ENCODE results near the gene CTF1.
"Not testable (repeated sequence)": the region's sequence is repeated elsewhere in the genome, so short reads cannot be mapped to it uniquely, and the experiment has no call there.

CTF1 gene

DNA sequence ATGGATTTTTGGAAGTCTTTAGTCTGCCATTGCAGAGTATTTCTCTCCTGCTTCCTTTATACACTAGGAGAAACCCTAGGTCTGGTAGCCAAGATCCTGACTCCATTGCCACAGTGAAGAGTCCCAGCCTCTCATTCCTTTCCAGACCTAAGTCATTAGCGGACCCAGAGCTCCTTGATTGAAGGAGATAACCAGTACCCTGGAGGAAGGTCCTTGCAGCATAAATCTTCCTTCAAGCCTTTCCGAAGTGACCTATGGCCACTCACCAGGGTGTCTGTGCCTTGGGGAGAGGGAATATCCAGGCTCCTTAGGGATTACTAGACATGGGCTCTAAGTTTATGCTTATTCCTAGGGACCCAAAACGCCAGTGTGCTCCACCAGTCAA is 38.3 kb upstream of the CTF1 start:
- H3K4me3 ChIP-seq (ENCODE audit: low read depth, low read length), result no peak overlapping the region
- no peaks in the 10 kb centered on the region for H3K27me3 ChIP-seq (ENCODE audit: control insufficient read depth, insufficient read depth, low read length)
- peaks cover 3% of the 10 kb centered on the region for H3K4me1 ChIP-seq
- no peak overlapping the region for H3K9ac ChIP-seq
- H3K9me3 ChIP-seq (ENCODE audit: control insufficient read depth, low read length), result no peaks in the 10 kb centered on the region
- no peaks in the 10 kb centered on the region for H3K36me3 ChIP-seq (ENCODE audit: control insufficient read depth, insufficient read depth, low read length)
- H2AFZ ChIP-seq, result no peak overlapping the region
- no peak overlapping the region for H3K27ac ChIP-seq
- TF ChIP-seq, protein P1, sequence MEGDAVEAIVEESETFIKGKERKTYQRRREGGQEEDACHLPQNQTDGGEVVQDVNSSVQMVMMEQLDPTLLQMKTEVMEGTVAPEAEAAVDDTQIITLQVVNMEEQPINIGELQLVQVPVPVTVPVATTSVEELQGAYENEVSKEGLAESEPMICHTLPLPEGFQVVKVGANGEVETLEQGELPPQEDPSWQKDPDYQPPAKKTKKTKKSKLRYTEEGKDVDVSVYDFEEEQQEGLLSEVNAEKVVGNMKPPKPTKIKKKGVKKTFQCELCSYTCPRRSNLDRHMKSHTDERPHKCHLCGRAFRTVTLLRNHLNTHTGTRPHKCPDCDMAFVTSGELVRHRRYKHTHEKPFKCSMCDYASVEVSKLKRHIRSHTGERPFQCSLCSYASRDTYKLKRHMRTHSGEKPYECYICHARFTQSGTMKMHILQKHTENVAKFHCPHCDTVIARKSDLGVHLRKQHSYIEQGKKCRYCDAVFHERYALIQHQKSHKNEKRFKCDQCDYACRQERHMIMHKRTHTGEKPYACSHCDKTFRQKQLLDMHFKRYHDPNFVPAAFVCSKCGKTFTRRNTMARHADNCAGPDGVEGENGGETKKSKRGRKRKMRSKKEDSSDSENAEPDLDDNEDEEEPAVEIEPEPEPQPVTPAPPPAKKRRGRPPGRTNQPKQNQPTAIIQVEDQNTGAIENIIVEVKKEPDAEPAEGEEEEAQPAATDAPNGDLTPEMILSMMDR (IDR thresholded peaks at IDR 0.05), result no peak
- H3K4me2 ChIP-seq (ENCODE audit: low read length), result no peak overlapping the region
- no peaks in the 10 kb centered on the region for H3K79me2 ChIP-seq

DNA sequence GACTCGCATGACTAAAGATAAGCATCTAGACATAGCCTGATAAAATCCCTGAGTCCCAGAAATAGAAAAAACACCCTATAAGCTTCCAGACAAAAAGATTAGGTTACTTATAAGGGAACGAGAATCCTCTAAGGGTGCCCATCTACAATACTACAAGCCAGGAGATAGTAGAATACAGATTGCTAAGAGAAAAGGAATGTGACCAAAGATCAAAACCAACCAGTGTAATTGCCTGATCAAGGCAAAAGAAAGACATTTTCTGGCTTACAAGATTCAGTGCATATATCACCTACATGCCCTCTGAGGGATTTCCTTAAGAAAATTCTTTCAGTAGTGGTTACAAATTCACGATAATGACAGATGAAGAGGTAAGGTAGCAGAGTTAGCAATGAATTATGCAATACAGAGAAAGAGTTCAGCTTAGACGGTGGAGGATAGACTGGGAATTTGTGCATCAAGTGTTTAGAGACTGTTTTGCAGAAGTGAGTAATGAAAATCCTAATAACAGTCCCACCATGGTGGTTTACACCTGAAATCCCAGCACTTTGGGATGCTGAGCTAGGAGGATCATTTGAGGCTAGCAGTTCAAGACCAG is 37.5 kb upstream of the CTF1 start:
- Histone ChIP-seq H3K4me3 (ENCODE audit: low read depth, low read length) (no peak overlapping the region), H3K4me2 (ENCODE audit: low read length) (peak overlapping the region; percentile 36), H3K79me2 (peaks cover 1% of the 10 kb centered on the region), H3K9ac (no peak overlapping the region), H2AFZ (no peak overlapping the region), H3K27me3 (ENCODE audit: control insufficient read depth, insufficient read depth, low read length) (no peaks in the 10 kb centered on the region), H3K9me3 (ENCODE audit: control insufficient read depth, low read length) (no peaks in the 10 kb centered on the region), H3K36me3 (ENCODE audit: control insufficient read depth, insufficient read depth, low read length) (no peaks in the 10 kb centered on the region), H3K4me1 (peaks cover 3% of the 10 kb centered on the region), H3K27ac (no peak overlapping the region)
- TF ChIP-seq, protein P1 (IDR thresholded peaks at IDR 0.05), result no peak

DNA sequence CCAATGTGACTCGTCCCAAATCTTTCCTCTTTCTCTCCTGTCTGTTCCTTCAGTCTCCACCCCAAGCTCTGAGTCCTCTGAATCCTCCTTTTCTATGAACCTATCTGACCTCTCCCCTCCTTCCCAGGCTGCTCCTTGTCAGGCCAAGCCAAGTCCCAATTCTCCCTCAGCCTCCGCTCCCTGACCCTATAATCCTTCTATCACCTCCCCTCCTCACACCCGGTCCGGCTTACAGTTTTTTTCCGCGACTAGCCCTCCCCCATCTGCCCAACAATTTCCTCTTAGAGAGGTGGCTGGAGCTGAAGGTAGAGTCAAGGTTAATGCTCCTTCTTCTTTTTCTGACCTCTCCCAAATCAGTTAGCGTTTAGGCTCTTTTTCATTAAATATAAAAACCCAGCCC is 35.7 kb upstream of the CTF1 start:
- H3K36me3 ChIP-seq (ENCODE audit: control insufficient read depth, insufficient read depth, low read length); H3K4me2 ChIP-seq (ENCODE audit: low read length); H3K79me2 ChIP-seq; H3K9me3 ChIP-seq (ENCODE audit: control insufficient read depth, low read length); H3K27ac ChIP-seq; H3K4me3 ChIP-seq (ENCODE audit: low read depth, low read length); H3K9ac ChIP-seq; H3K4me1 ChIP-seq; H2AFZ ChIP-seq; H3K27me3 ChIP-seq (ENCODE audit: control insufficient read depth, insufficient read depth, low read length): not testable (repeated sequence)

DNA sequence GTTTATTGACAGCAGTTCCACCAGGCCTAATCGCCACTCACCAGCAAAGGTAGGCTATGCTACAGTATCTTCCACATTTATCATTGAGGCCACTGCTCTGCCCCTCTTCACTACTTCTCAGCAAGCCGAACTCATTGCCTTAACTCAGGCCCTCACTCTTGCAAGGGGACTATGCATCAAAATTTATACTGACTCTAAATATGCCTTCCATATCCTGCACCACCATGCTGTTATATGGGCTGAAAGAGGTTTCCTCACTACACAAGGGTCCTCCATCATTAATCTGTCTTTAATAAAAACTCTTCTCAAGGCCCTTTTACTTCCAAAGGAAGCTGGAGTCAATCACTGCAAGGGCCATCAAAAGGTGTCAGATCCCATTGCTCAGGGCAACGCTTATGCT is 33.2 kb upstream of the CTF1 start:
- not testable (repeated sequence) for H3K27me3 ChIP-seq (ENCODE audit: control insufficient read depth, insufficient read depth, low read length); H3K36me3 ChIP-seq (ENCODE audit: control insufficient read depth, insufficient read depth, low read length); H3K27ac ChIP-seq; H3K4me2 ChIP-seq (ENCODE audit: low read length); H3K9ac ChIP-seq; H3K4me3 ChIP-seq (ENCODE audit: low read depth, low read length); H2AFZ ChIP-seq; H3K4me1 ChIP-seq; H3K79me2 ChIP-seq; H3K9me3 ChIP-seq (ENCODE audit: control insufficient read depth, low read length)

DNA sequence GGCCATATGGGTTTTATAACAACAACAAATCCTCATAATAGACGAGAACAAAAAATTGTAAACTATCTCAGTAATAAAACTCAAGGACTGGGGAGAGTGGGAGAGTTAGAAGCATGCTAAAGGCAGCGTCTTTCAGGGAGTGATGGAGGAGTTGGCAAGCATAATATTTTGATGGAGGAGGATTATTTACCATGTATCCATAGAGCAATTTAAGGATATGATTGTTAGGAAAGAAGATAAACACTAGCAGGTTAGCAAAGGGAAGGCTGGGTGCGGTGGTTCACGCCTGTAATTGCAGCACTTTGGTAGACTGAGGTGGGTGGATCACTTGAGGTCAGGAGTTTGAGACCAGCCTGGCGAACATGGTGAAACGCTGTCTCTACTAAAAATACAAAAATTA is 30.4 kb upstream of the CTF1 start:
- H3K4me1 ChIP-seq, result no peaks in the 10 kb centered on the region
- peaks cover 10% of the 10 kb centered on the region for H3K79me2 ChIP-seq
- no peak overlapping the region for H2AFZ ChIP-seq
- H3K27me3 ChIP-seq (ENCODE audit: control insufficient read depth, insufficient read depth, low read length), result no peaks in the 10 kb centered on the region
- no peak overlapping the region for H3K27ac ChIP-seq
- H3K9me3 ChIP-seq (ENCODE audit: control insufficient read depth, low read length), result no peaks in the 10 kb centered on the region
- H3K4me3 ChIP-seq (ENCODE audit: low read depth, low read length), result no peak overlapping the region
- H3K4me2 ChIP-seq (ENCODE audit: low read length), result no peak overlapping the region
- H3K36me3 ChIP-seq (ENCODE audit: control insufficient read depth, insufficient read depth, low read length), result no peaks in the 10 kb centered on the region
- TF ChIP-seq, protein P1 (IDR thresholded peaks at IDR 0.05), result no peak
- no peak overlapping the region for H3K9ac ChIP-seq

DNA sequence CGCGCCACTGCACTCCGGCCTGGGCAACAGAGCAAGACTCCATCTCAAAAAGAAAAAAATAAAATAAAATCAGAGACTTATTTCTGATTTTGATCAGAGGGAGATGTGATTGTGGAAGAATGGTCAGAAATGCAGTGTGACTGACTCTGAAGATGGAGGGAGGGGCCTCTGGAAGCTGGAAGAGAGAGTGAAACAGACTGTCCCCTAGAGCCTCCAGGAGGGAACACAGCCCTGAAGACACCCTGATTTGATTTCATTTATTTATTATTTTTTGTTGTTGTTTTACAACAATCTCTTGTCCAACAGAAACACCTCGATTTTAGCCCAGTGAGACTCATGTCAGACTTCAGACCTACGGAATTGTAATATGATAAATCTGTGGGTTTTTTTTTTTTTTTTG is 28.7 kb upstream of the CTF1 start:
- H2AFZ ChIP-seq, result no peak overlapping the region
- no peaks in the 10 kb centered on the region for H3K36me3 ChIP-seq (ENCODE audit: control insufficient read depth, insufficient read depth, low read length)
- H3K79me2 ChIP-seq, result peaks cover 10% of the 10 kb centered on the region
- no peaks in the 10 kb centered on the region for H3K4me1 ChIP-seq
- H3K4me2 ChIP-seq (ENCODE audit: low read length), result no peak overlapping the region
- no peaks in the 10 kb centered on the region for H3K27me3 ChIP-seq (ENCODE audit: control insufficient read depth, insufficient read depth, low read length)
- no peak overlapping the region for H3K4me3 ChIP-seq (ENCODE audit: low read depth, low read length)
- no peak overlapping the region for H3K9ac ChIP-seq
- H3K27ac ChIP-seq, result no peak overlapping the region
- TF ChIP-seq, protein P1 (IDR thresholded peaks at IDR 0.05), result no peak
- H3K9me3 ChIP-seq (ENCODE audit: control insufficient read depth, low read length), result no peaks in the 10 kb centered on the region

Data from parathyroid adenoma (tissue), 2 donors.